DOHH2 (cell line): Measurements from ENCODE around the gene RPS6KA2.
"Not testable (repeated sequence)": the region's sequence is repeated elsewhere in the genome, so short reads cannot be mapped to it uniquely, and the experiment has no call there.

Source experiments
- H3F3A ChIP-seq: fragments of 200-600 bp; sonication (generic), shearing (Covaris generic); 2 replicates; pipeline ENCODE4 v1.6.0; 2016; ENCODE audit warnings: antibody characterized with exemption, mild to moderate bottlenecking; ENCODE audit not compliant: control insufficient read depth, insufficient read depth
- H3K27ac ChIP-seq: fragments of 200-600 bp; sonication (generic); 2 replicates; pipeline ENCODE4 v1.5.1; 2014; ENCODE audit warnings: low read depth, mild to moderate bottlenecking, low read length, moderate library complexity
- H3K27me3 ChIP-seq: fragments of 200-600 bp; sonication (generic); 2 replicates; pipeline ENCODE4 v1.6.1; 2014; ENCODE audit warnings: mild to moderate bottlenecking, low read length, mixed read lengths; ENCODE audit not compliant: control insufficient read depth
- H3K36me3 ChIP-seq: fragments of 200-600 bp; sonication (generic); 2 replicates; pipeline ENCODE4 v1.6.1; 2014; ENCODE audit warnings: mild to moderate bottlenecking, low read length, moderate library complexity, mixed read lengths; ENCODE audit not compliant: control insufficient read depth
- H3K4me1 ChIP-seq: fragments of 200-600 bp; sonication (generic); 2 replicates; pipeline ENCODE4 v1.6.1; 2014; ENCODE audit warnings: mild to moderate bottlenecking, low read length, mixed read lengths; ENCODE audit not compliant: control insufficient read depth
- H3K4me2 ChIP-seq: fragments of 200-600 bp; sonication (generic); 2 replicates; pipeline ENCODE4 v1.6.0; 2014; ENCODE audit warnings: mild to moderate bottlenecking, low read length, moderate library complexity
- H3K4me3 ChIP-seq: fragments of 200-600 bp; sonication (generic); 2 replicates; pipeline ENCODE4 v1.5.1; 2014; ENCODE audit warnings: mild to moderate bottlenecking, low read length, mixed read lengths
- H3K79me2 ChIP-seq: fragments of 200-600 bp; sonication (generic); 2 replicates; pipeline ENCODE4 v1.6.1; 2014; ENCODE audit warnings: mild to moderate bottlenecking, low read length, mixed read lengths; ENCODE audit not compliant: control insufficient read depth
- H3K9me2 ChIP-seq: fragments of 200-600 bp; sonication (generic); replicated peaks from 2 replicates; pipeline ENCODE4 v1.6.1; 2014; ENCODE audit warnings: mild to moderate bottlenecking, low read length, mixed read lengths; ENCODE audit not compliant: control insufficient read depth
- H3K9me3 ChIP-seq: fragments of 200-600 bp; sonication (generic); 2 replicates; pipeline ENCODE4 v1.6.1; 2014; ENCODE audit warnings: antibody characterized with exemption, low read length, mixed read lengths; ENCODE audit not compliant: control insufficient read depth, insufficient read depth
- H4K20me1 ChIP-seq: fragments of 200-600 bp; sonication (generic); 2 replicates; pipeline ENCODE4 v1.6.0; 2014; ENCODE audit warnings: low read depth, mild to moderate bottlenecking, antibody characterized with exemption, low read length, moderate library complexity; ENCODE audit not compliant: control insufficient read depth, insufficient read depth
- EZH2phosphoT487 ChIP-seq: fragments of 200-600 bp; sonication (generic); IDR thresholded peaks from 2 replicates; pipeline ENCODE4 v1.6.1; 2017; ENCODE audit warnings: borderline replicate concordance, mild to moderate bottlenecking, antibody characterized with exemption, low read length, moderate library complexity, mixed read lengths
- TF ChIP-seq, protein P1 (sequence below): fragments of 200-600 bp; sonication (generic); IDR thresholded peaks from one replicate; pipeline ENCODE4 v1.5.1; 2014; ENCODE audit warnings: antibody characterized with exemption, mild to moderate bottlenecking, low read depth, low read length; ENCODE audit not compliant: poor library complexity, severe bottlenecking

The RPS6KA2 gene

DNA sequence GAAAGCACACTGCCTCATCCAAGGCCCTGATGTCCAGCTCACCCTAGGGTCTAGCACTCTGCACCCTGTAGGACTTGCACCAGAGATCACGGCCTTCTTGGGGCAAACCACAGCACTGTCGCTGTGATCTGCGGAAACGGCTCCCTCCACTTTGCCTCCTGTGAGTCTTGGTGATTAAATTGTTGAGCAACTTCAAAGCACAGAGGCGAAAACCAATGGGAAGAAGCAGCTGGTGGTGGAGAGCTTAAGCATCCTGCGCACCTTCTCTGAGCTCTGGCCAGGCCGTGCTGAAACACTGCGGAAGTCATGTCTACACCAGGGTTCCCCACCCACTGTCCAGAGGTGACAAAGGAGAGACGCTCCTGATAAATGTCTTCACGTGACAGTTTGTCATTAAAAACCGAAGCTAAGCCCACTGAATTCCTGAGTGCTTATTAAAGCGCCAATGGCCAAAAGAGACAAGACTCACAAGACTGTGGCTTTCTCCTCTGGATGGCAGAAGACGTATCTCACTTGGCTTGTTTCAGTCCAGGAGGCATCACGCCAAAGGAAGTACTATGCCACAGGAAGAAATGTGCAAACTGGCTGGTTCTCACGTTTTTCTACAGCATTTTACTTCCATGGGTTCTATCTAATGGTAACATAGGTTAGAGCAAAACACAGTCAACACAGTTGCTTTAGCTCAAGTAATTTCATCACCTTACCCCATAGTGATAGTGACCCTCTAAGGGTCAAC lies 43.7 kb downstream of the RPS6KA2 start:
- Histone ChIP-seq H3K79me2 (no peaks in the 10 kb centered on the region), H3K9me3 (no peaks in the 10 kb centered on the region), H3K27me3 (no peaks in the 10 kb centered on the region), H3K9me2 (no peaks in the 10 kb centered on the region), H3K27ac (no peak overlapping the region), H3K36me3 (no peaks in the 10 kb centered on the region), H3F3A (peaks cover 13% of the 10 kb centered on the region), H3K4me1 (peaks cover 20% of the 10 kb centered on the region), H3K4me2 (no peak overlapping the region), H3K4me3 (no peak overlapping the region), H4K20me1 (no peaks in the 10 kb centered on the region)
- TF ChIP-seq EZH2phosphoT487, result no peak
- TF ChIP-seq, protein P1, sequence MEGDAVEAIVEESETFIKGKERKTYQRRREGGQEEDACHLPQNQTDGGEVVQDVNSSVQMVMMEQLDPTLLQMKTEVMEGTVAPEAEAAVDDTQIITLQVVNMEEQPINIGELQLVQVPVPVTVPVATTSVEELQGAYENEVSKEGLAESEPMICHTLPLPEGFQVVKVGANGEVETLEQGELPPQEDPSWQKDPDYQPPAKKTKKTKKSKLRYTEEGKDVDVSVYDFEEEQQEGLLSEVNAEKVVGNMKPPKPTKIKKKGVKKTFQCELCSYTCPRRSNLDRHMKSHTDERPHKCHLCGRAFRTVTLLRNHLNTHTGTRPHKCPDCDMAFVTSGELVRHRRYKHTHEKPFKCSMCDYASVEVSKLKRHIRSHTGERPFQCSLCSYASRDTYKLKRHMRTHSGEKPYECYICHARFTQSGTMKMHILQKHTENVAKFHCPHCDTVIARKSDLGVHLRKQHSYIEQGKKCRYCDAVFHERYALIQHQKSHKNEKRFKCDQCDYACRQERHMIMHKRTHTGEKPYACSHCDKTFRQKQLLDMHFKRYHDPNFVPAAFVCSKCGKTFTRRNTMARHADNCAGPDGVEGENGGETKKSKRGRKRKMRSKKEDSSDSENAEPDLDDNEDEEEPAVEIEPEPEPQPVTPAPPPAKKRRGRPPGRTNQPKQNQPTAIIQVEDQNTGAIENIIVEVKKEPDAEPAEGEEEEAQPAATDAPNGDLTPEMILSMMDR, result no peak

DNA sequence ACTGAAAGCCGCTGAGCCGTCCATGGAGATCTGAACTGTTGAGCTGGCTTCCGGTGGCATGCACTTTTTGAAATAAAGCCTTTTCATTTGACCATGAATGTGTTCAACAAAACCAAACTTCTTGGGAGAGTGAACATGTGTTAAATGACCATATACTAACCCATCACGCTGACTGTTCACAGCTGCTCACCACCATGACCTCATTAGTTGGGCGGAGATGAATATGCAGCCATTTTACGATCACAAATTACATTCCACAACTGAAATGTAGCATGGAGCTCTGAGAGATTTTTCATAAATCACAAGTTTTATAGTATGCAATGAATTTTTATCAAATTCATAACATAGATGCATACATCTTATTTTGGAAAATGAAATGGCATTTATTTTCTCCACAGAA lies 44.8 kb downstream of the RPS6KA2 start:
- Histone ChIP-seq H3K4me2 (no peak overlapping the region), H3K27ac (no peak overlapping the region), H3F3A (peaks cover 4% of the 10 kb centered on the region), H3K9me3 (no peaks in the 10 kb centered on the region), H3K4me1 (peaks cover 9% of the 10 kb centered on the region), H3K27me3 (no peaks in the 10 kb centered on the region), H4K20me1 (no peaks in the 10 kb centered on the region), H3K79me2 (no peaks in the 10 kb centered on the region), H3K9me2 (no peaks in the 10 kb centered on the region), H3K36me3 (no peaks in the 10 kb centered on the region), H3K4me3 (no peak overlapping the region)
- TF ChIP-seq, protein P1, result no peak
- no peak for TF ChIP-seq EZH2phosphoT487

DNA sequence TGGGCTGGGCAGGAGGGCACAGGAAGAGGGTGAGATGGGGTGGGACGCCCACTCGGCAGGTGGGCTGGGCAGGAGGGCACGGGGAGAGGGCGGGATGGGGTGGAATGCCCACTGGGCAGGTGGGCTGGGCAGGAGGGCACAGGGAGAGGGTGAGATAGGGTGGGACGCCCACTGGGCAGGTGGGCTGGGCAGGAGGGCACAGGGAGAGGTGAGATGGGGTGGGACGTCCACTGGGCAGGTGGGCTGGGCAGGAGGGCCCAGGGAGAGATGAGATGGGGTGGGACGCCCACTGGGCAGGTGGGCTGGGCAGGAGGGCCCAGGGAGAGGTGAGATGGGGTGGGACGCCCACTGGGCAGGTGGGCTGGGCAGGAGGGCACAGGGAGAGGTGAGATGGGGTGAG lies 45.2 kb downstream of the RPS6KA2 start:
- H3K9me3 ChIP-seq, H3K4me3 ChIP-seq, H4K20me1 ChIP-seq, H3F3A ChIP-seq, H3K4me1 ChIP-seq, H3K9me2 ChIP-seq, H3K4me2 ChIP-seq, H3K36me3 ChIP-seq, H3K27ac ChIP-seq, H3K27me3 ChIP-seq, H3K79me2 ChIP-seq: not testable (repeated sequence)

DNA sequence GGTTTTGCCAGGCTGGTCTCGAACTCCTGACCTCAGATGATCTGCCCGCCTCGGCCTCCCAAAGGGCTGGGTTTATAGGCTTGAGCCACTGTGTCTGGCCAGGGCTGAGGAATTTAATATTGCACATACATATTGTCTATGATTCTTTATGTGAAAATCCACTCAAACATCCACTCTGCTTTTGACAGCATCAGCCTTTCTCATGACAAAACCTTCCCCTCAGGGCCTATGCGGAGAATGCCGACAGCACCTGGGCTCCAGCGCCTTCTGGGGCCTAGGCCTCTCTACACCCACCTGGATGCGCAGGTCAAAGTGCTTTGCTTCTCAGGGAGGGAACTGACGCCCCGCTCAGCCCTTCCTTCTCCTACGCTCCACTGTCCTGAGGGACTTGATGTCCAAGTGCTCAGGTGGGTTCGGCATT lies 46.0 kb downstream of the RPS6KA2 start:
- TF ChIP-seq, protein P1, result no peak
- TF ChIP-seq EZH2phosphoT487, result no peak
- Histone ChIP-seq H3K27ac (no peak overlapping the region), H4K20me1 (no peaks in the 10 kb centered on the region), H3K4me1 (no peaks in the 10 kb centered on the region), H3K9me2 (no peaks in the 10 kb centered on the region), H3F3A (no peaks in the 10 kb centered on the region), H3K27me3 (no peaks in the 10 kb centered on the region), H3K36me3 (no peaks in the 10 kb centered on the region), H3K4me3 (no peak overlapping the region), H3K9me3 (no peaks in the 10 kb centered on the region), H3K79me2 (no peaks in the 10 kb centered on the region), H3K4me2 (no peak overlapping the region)
